ENCODE results near the gene LYRM9.
"Not testable (repeated sequence)": the region's sequence is repeated elsewhere in the genome, so short reads cannot be mapped to it uniquely, and the experiment has no call there.

The LYRM9 gene

DNA sequence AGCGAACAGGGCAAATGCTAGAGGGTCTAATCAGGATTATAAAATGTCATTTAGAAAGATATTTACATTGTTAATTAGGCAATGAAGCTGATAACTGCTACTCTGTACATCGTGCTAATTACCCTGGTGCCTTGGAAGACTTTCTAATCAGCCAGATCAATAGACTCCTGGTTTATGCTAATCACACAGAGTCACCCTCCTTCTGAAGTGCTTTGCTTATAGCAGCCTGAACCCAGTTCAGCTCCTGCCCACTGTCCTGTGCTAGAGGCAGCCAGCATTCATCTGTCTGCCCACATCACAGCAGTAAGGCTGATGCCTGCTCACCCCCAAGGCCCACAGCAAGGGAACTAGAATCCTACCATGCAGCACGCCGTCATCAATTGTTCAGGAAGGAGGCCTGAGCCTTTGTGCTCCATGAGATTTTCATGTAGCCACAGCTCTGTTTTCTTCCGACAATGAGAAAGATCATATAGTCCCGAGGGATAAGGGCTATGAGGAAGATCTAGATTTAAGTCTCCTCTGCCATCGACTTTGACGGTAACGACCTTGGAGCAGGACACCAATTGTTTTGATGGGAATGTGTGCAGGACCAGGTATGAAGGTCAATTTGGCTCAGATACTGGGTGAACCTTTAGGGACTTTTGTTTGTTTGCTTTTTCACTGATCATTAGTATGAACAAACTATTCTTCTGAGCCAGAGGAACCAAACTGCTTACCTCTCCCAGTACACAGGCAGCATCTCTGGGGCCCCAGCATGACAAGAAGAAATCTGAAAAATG is 12.5 kb upstream of the LYRM9 start:
- no peak for DNase-seq

DNA sequence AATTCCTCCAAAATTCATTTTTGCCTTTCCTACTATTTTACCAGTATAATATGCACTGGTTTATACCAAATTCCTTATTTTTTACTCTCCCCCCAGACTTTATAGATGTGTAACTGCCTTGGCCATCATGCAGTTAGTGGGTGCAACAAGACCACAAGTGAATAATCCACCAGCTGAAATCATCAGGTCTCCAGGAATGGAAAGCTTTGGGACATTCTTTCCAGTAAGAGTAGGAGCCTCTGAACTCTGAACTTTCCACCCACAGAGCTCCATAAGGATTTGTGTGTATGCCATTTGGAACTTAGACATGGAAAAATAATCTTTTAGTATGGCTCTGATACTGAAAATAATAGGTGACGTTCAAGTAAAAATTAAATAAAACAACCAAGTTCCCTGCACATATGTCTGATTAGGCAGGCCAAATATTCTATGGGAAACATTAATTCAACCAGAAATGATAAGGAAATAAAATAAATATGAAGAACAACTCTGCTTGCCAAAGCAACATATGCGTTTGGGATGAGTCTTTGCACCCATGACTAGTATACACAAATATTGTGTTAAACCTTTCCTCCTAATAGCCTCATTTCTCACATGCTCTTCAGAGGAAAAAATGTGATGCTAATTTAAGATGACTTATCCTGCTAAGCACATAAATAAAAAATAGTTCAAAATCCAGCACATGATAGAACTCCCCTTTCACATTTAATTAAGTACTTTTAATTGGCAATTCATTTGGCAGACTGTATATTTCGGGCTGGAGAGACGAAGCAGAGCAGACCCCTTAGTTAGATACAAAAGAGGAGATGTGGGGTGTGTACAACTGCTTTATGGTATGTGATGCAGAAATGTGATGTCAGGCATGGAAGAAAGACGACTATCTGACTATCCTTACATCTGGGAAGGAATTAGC is 11.6 kb upstream of the LYRM9 start:
- DNase-seq: no peak

DNA sequence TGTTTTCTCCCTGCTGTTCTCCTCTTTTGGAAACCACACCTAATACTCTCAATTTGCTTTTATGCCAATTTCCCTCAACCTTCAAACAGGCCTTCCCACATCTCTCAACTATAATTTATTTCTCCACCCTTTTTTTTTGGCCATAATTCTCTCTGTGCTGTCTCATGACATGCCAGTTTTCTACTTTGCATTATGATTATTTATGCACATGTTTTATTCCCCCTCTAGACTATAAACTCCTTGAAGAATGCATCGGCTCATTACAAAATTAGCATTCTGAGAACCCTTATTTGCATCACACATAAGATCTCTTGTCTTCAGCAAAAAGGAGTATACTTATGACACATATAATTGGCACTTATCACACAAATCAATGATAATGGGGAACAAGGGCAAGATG is 10.9 kb upstream of the LYRM9 start:
- no peak for DNase-seq

DNA sequence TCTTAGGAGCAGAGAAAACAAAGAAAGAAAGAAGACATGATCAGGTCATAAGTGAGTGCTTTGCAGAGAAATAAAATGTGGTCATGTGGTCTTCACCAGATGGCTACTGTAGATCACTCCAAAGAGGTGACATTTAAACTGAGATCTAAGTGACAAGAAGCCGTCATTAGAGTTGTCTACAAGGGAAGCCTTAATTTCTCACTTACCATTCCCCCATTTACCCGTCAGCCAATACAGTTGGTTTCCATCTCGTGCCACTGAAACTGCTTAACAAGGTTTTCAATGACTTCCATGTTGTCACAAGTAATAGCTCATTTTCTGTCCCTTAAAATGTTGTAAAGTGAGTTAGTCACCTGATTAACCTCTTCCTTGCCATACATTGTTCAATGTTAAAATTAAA is 6.4 kb upstream of the LYRM9 start:
- DNase-seq: no peak

DNA sequence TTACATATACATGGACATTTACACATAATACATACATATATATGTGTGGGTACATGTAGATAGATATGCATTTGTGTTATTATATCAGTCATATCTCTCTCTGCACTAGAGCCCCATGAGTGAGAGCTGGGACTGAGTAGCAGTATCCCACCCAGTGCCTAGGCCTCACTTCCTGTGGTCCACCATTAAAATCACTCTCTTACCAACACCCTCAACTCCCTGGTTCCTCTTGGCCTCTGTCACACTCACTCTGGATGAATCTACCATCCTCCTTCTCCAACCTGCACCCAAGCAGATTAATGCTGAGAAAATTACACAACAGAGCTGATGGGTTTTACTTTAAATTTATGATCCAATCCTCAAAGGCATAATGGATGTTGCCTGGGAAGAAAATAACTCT is 4.9 kb upstream of the LYRM9 start:
- DNase-seq: no peak

DNA sequence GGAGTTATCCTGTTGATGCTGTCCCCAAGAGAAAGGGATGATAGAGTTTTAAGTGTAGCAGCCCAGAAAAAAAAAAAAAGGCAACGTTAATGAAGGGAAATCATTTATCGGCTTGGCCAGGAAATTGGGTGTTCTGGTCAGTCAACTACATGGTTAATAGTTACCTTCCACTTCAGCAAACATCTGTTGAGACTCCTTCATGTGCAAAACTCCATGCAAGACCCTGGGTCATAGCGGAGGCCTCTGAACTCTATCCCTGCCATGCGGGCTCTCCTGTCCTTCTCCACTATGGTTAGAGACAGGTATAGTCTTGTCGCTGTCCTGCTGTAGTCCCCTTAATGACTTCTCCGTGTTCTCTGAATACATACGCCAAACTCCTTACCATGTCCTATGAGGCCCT is 3.5 kb upstream of the LYRM9 start:
- no peak for DNase-seq

DNA sequence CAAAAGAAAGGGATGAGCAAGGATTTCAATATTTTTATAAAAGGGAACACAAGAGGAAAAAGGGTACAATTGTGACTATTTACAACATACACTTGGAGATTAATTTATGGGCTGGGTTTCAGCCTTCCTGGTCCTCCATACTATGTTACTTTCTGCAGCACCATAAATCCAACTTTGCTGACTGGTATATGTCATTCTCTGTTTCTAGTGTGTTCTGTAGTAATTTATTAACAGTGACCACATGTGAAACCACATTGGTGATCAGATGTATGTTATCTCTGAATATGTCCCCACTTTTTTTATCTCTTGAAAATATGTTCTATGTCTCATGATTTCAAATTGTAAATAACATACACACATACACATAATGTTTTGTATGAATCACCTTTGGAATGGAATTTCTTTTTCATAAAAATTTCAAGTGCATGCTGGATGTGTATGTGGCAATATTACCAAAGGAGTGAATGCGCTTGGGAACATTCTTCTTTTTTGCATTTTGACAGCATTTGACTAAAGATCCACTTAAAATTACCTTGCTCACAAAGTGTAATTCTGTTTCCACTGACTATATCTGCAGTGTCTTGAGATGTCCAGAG is 2.9 kb upstream of the LYRM9 start:
- no peak for DNase-seq

DNA sequence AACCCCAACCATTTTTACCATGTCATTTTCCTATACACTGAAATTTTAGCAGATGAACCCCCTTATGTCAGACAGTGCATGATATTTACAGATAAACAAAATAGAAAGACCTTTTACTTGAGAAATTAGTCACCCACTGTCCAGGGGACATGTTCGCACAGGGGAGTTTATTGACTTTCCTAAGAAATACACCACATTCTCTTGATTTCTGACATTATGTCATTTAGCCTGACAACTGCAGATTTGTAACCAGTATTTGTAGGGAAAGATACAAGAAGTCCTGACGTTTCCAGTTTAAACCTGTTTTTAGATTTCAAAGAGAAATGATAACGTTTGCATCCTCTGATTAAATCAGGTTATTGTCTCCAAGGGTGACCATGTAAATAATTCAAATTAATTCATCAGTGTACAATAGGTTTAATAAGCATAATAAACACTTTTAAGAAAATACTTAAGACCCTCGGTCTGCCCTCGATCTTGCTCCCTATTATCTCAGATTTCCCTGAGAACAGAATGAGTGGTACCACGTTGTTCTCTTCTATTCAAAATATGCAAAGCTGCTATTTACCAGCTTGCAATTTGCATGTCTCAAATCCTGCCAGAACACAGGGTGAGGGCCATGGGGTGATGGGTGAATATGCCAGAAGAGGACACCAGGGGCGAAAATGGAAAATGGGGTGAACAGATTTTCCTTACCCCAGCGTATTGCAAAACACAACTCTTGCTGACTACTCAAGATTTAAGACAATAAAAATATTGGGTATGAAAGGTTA is 2.1 kb upstream of the LYRM9 start:
- no peak for DNase-seq

DNA sequence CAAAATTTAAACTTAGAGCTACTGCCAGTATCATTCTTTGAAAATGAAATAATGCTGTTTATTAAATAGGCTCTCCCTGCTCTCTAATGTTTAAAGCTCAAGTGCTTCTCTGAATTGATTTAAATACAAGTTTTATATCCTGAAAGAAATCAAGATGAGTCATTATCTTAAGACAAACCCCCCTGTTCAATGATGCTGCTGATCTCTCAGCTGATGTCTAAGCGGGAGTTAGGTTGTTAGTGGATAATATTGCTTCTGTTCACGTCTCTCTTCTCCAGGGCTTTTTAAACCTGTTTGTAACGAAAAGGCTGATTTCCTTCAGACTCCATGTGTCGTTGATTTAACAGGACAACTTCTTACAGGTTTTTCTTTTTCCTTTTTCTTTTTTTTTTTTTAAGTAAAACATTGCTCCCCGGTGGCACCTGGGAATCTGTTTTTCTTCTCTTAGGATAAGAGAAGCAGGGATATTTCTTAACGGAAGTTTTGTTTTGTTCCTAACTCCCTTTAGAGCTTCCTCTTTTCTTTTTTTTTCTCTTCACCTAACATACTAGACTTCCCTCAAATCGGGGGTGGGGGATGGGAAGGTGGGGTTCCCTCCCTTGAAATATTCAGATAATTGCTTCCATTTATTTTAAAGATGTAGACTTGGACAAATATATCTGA is 807 bp upstream of the LYRM9 start:
- DNase-seq: no peak

DNA sequence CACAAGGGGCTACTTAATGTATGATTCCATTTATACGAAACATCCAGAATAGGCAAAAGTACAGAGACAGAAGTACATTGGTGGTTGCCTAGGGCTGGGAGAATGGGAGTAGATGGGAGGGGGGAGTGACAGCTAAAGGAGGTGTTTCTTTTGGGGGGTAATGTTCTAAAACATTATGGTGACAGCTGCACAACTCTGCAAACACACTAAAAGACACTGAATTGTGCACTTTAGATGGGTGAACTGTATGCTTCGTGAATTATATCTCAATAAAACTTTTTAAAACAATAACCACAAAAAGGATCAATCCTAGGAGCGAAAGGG is 661 bp downstream of the LYRM9 start:
- DNase-seq: no peak

DNA sequence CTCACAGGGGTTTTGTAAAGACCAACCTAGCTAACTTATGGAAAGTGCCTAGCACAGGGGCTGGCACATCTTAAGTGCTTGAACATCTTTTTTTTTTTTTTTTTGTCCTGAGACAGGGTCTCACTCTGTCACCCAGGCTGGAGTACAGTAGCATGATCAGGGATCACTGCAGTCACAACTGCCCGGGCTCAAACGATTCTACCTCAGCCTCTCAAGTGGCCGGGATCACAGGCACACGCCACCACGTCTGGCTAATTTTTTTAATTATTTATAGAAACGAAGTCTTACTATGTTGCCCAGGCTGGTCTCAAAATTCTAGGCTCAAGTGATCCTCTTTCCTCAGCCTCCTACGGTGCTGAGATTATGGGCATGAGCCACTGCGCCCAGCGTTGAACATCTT is 1.3 kb downstream of the LYRM9 start:
- DNase-seq: no peak

DNA sequence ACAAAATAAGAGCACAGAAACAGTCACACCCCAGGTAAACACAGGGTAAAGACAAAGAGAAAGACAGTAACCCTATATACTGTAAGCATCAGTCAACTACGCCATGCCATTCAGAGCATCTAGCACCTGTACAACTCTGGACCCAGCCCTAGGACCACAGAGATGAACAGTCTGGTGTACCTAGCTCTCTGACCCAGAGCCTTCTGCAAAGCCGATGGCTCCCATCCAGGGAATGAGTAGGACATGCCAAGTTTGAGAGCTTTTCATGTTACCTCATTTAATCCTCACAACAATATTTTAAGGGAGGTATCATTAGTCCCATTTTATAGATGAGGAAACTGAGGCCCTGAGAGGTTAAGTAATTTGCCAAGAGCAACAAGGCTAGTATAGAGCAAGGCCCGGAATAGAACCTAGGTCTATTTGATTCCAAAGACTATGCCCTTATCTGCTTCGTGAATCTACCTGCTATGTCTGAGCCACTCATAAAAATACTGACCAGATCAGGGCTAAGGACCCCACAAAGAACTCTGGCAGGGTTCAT is 3.4 kb downstream of the LYRM9 start:
- DNase-seq: no peak

DNA sequence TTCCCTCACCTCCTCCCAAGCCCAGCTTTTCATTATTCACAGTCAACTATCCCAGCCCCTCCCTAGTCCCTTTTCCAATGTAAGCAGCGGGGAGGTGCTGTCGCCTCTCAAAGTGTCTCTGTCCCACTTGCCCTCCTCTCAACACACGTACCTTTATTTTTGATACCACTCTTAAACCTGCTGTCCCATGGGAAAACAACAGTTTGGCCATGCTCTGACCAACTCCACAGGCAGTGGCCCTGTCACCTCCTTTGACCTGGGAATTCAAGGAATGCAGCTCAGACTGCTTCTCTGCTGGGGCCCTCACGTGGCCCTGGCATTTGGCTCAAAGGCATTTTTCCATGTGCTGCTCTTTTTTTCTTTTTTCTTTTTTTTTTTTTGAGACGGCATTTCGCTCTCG is 4.2 kb downstream of the LYRM9 start:
- DNase-seq: no peak

DNA sequence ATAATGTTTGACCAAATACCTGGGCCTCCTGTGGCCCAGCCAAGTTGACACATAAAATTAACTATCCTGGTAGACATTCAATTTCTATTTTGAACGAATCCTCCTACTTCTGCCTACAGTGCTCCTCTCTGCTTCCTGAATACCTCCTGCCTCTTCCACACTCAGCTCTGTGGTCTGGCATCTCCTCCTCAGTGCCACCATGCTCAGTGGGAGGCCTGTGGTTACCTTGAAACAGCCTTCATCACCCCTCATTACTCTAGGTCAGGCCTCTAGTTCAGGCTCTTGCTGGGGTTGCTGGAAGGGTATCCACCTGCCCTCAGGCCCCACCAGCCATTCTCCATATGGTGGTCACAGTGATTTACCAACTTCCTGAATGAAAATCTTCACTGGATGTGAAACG is 5.1 kb downstream of the LYRM9 start:
- DNase-seq: no peak

DNA sequence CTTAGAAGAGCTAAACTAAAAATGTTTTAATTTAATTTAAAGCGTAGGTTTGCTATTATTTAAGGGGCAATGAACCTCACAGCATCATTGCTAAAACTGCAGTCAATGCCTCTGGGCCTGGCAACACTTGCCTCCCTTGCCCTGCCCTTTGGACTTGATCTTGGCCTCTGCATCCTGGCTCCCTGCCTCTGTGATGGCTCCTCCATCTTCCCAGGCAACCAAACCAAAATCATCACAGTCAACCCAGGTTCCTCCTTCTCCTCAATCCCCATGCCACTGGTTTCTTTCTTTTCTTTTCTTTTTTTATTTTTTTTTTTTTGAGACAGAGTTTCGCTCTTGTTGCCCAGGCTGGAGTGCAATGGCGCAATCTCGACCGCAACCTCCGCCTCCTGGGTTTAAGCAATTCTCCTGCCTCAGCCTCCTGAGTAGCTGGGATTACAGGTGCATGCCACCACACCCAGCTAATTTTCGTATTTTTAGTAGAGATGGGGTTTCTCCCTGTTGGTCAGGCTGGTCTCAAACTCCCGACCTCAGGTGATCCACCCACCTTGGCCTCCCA is 6.7 kb downstream of the LYRM9 start:
- DNase-seq: not testable (repeated sequence)

DNA sequence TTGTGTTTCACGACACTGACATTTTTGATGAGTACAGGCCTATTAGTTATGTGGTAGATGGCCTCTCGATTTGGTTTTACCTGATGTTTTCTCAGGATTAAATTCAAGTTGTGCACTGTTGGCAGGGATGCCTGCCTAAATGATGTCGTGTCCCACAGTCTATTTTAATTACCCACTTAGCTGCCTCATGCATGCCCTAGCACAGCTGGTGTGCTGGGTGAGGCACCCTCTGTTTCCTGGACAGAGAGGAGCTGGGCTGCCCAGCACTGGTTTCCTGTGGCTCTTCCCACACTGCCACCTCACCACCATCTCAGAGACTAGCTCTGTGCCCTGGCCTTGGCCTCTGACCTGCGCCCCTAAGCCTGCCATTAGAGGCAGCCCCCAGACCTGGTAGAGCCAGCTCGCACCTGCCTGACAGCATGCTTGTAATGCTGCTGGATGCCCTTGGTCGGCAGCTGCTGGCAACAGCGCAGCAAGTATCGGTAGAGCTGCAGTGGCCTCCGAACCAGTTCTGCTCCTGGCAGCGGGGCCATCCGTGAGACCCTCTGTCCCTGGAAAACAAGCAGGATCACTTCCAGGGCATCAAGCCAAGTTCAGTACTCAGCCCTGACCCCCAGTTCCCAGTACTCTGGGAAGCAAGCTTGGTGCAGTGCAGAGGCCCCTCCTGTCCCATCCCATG is 10.9 kb downstream of the LYRM9 start:
- no peak for DNase-seq

DNA sequence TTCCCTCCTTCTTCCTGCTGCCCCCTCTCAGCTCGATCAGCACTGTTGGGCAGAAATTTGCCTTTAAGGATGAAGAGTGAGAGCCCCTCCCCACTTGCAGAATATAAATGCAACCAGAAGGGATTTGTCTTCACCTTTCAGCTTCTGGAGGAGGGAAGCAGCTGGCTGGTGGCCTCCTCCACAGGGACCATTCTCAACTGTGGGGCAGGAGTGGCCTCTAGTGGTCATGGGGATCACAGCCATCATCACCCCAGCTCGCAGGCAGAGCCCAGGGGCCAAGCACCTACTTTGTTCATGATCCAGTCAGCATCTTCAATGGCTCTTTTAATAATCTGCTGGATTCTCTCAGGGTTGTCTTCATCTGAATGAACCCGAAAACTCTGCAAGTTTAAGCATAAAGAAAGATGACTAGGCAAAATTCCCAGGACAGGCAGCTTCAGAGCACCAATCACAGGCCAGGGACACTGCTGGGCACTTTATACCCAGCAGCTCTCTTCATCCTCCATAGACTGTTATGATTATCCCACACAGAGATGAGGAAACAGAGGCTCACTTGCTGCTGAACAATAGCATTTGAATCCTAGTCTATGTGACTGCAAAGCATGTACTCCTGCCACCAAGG is 13.1 kb downstream of the LYRM9 start:
- peak; percentile 70 for DNase-seq

DNA sequence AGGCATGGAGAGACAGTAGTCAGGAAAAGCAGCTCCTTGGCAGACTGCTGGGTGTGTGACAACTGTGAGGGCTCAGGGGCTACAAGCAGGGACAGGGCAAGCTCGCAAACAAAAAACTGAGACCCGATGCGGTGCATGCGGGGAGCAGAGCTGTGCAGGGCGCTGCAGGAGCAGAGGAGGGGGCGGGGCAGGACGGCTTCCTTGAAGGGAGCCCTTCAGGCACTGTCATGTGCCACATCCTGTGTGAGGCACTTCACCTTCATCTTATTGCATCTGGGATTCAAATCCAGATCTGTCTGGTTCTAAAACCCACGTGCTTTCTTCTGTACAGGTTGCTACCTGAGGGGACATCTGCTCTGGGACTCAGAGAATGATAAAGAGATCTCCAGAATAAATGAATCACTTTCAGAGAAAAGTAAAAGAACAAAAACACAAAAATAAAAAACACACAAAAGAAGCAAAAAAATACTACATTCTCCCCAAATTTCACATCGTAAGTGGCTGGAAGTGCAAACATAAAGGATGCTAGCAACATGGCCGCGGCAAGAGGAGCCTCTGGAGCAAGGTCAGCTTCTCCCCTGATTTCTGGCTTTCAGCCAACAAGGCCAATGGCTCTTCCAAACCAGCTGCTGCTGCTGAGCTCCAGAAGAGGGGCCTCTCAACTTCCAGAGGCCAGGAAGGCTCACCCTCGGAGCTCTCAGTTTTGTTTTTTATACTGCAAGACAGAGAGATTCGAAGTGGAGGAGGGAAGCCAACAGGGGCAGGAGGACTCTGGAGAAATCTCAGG is 14.2 kb downstream of the LYRM9 start:
- DNase-seq: peak; percentile 30

DNA sequence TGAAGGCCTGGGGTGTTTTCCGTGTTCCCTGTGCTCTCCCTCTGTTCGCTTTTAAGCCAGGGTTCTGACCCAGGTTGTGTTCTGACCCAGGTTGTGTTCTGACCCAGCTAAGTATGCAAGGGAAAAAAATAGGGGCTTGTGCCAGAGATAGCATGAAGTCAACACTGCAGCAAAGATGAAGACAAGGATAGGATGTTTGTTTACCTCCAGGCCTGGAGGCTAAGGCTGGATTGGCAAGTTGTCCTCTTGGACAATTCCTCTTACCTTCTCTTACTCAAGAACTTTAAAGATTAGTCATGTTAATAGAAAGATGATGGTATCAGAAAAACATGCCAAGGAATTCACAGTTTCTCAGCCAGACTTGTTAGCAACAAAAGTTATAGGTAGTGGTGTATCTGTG is 19.4 kb downstream of the LYRM9 start:
- no peak for DNase-seq

DNA sequence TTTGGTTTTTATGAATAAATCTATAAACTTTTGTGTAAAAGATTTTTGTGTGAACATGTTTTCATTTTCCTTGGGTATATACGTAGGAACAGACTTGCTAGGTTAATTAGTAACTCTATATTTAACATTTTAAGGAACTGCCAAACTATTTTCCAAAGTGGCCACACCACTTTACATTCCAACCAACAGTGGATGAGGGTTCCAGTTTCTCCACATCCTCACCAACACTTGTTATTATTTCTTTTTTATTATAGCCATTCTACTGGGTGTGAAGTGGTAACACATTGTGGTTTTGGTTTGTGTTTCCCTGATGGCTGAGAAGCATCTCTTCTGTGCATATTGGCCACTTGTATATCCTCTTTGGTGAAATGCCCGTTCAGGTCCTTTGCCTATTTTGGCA is 20.0 kb downstream of the LYRM9 start:
- DNase-seq: no peak

Measured in CD4-positive, alpha-beta T cell treated with Interleukin-17A for 1 hour (primary cell).